ENCODE measurements around the gene SPNS3.

The SPNS3 gene

DNA sequence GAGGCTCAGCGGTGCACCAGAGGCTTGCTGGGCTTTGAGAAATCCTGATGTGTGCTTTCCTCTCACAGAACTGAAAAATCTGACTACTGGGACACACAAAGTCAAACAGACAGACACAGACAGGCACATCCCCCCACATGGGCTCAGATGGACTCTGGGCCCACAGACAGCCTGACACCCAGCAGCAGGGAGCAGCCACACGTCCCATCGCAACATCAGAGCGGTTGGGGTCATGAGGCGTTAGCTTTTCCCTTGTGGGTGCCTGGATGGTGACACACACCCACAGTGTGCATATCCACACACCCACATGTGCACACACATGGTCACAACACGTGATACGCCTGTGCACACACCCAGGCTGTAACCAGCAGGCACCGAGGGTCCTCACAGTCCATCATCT, 6.3 kb downstream of the SPNS3 start:
- DNase-seq (ENCODE audit: low read depth): no peak

GRCh38 chr17:4440690-4441686, 7.2 kb downstream of the SPNS3 start:
- TF ChIP-seq, protein P1, sequence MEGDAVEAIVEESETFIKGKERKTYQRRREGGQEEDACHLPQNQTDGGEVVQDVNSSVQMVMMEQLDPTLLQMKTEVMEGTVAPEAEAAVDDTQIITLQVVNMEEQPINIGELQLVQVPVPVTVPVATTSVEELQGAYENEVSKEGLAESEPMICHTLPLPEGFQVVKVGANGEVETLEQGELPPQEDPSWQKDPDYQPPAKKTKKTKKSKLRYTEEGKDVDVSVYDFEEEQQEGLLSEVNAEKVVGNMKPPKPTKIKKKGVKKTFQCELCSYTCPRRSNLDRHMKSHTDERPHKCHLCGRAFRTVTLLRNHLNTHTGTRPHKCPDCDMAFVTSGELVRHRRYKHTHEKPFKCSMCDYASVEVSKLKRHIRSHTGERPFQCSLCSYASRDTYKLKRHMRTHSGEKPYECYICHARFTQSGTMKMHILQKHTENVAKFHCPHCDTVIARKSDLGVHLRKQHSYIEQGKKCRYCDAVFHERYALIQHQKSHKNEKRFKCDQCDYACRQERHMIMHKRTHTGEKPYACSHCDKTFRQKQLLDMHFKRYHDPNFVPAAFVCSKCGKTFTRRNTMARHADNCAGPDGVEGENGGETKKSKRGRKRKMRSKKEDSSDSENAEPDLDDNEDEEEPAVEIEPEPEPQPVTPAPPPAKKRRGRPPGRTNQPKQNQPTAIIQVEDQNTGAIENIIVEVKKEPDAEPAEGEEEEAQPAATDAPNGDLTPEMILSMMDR (IDR thresholded peaks at IDR 0.05; ENCODE audit: insufficient read depth, low read depth, low read length, missing control alignments): no peak
- DNase-seq (ENCODE audit: low read depth): no peak
- H3K4me3 ChIP-seq (ENCODE audit: low read length): no peak overlapping the region

More for the DNA sequence above, 6.3 kb downstream of the SPNS3 start:
- TF ChIP-seq, protein P1 (IDR thresholded peaks at IDR 0.05; ENCODE audit: insufficient read depth, low read depth, low read length, missing control alignments): no peak
- no peak overlapping the region for H3K4me3 ChIP-seq (ENCODE audit: low read length)

GRCh38 chr17:4442582-4442981, 8.8 kb downstream of the SPNS3 start:
- H3K4me3 ChIP-seq (ENCODE audit: low read length): no peak overlapping the region
- TF ChIP-seq, protein P1 (IDR thresholded peaks at IDR 0.05; ENCODE audit: insufficient read depth, low read depth, low read length, missing control alignments): no peak
- DNase-seq (ENCODE audit: low read depth): no peak

DNA sequence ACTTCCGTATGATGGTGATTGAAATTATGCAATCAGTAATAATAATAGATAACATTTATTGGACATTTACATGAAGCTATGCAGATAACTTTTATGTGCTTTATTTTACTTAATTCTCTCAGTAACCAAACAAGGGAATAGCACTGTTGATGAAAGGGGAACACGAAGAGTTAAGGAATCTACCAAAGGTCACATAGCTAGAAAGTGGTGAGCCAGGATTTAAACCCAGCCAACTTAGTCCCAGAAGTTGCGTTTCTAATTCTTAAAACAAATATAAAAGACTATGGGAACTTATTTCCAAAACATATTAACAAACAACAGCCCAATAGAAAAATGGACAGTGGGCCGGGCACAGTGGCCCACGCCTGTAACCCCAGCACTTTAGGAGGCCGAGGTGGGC, 9.7 kb downstream of the SPNS3 start:
- H3K4me3 ChIP-seq (ENCODE audit: low read length): no peak overlapping the region
- TF ChIP-seq, protein P1 (IDR thresholded peaks at IDR 0.05; ENCODE audit: insufficient read depth, low read depth, low read length, missing control alignments): no peak
- DNase-seq (ENCODE audit: low read depth): no peak

- DNase-seq (ENCODE audit: low read depth): peak; percentile 50
- H3K4me3 ChIP-seq (ENCODE audit: low read length): no peak overlapping the region
- TF ChIP-seq, protein P1 (IDR thresholded peaks at IDR 0.05; ENCODE audit: insufficient read depth, low read depth, low read length, missing control alignments): no peak
These were observed 11.2 kb downstream of the SPNS3 start for GRCh38 chr17:4444782-4445473.

GRCh38 chr17:4445731-4446130, 12.0 kb downstream of the SPNS3 start:
- no peak overlapping the region for H3K4me3 ChIP-seq (ENCODE audit: low read length)
- TF ChIP-seq, protein P1 (IDR thresholded peaks at IDR 0.05; ENCODE audit: insufficient read depth, low read depth, low read length, missing control alignments): no peak
- DNase-seq (ENCODE audit: low read depth): no peak

Measured in epithelial cell of esophagus (primary cell).